A549 treated with RU486 at 1 μM for 4 hours (cell line): Measurements from ENCODE around the gene SIN3B. TPM values are rescaled to one million over a fixed set of nuclear protein-coding genes. Genes with fewer than 3 reads are reported as not detected.

ENCODE experiments used
- total RNA-seq: library from RNA; stranded (reverse); fragments of 200-300 nt; extraction: Qiagen RNA extraction; gene quantifications from 5 replicates; pipeline ENCODE4 v1.2.3, GENCODE V29; 2022; ENCODE audit warnings: low read depth

The SIN3B gene, protein sequence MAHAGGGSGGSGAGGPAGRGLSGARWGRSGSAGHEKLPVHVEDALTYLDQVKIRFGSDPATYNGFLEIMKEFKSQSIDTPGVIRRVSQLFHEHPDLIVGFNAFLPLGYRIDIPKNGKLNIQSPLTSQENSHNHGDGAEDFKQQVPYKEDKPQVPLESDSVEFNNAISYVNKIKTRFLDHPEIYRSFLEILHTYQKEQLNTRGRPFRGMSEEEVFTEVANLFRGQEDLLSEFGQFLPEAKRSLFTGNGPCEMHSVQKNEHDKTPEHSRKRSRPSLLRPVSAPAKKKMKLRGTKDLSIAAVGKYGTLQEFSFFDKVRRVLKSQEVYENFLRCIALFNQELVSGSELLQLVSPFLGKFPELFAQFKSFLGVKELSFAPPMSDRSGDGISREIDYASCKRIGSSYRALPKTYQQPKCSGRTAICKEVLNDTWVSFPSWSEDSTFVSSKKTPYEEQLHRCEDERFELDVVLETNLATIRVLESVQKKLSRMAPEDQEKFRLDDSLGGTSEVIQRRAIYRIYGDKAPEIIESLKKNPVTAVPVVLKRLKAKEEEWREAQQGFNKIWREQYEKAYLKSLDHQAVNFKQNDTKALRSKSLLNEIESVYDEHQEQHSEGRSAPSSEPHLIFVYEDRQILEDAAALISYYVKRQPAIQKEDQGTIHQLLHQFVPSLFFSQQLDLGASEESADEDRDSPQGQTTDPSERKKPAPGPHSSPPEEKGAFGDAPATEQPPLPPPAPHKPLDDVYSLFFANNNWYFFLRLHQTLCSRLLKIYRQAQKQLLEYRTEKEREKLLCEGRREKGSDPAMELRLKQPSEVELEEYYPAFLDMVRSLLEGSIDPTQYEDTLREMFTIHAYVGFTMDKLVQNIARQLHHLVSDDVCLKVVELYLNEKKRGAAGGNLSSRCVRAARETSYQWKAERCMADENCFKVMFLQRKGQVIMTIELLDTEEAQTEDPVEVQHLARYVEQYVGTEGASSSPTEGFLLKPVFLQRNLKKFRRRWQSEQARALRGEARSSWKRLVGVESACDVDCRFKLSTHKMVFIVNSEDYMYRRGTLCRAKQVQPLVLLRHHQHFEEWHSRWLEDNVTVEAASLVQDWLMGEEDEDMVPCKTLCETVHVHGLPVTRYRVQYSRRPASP
- 17.1 to 25.9 TPM (median 21.9 TPM) in 5 replicates for total RNA-seq

DNA sequence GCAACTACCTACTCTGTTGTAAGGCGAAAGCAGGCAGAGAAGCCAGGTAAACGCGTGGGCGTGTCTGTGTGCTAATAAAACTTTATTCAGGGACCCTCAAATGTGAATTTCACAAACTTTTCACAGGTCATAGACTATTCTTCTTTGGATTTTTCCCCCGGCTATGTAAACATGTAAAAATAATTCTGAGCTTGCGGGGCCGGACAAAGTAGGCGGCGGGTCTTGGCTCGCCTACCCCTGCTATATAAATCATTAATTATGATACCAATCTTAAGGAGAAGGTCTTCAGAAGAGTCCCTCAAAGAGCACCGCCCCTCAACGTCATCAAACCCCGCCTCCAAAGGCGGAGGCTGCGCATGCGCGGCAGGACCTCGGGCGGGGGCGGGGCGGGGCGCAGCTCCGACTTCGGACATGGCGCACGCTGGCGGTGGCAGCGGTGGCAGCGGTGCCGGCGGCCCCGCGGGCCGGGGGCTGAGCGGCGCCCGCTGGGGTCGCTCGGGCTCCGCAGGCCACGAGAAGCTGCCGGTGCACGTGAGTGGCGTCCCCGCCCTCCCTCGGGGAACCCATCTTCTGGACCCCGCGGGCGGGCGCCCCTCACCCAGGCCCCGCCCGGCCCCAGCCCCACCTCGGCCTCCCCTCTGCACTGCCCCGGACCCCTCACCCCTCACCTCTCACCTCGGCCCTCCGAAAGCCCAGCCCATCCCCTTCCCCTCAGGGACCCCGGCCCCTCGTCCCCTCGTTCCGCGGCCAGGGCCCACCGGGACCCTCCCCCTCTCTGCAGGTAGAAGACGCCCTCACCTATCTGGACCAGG is at the start of gene SIN3B:
TSS of gene SIN3B (plus strand) at position 389 of the 812 bp plus-strand sequence. CDS start at position 412, 23 bp downstream.

DNA sequence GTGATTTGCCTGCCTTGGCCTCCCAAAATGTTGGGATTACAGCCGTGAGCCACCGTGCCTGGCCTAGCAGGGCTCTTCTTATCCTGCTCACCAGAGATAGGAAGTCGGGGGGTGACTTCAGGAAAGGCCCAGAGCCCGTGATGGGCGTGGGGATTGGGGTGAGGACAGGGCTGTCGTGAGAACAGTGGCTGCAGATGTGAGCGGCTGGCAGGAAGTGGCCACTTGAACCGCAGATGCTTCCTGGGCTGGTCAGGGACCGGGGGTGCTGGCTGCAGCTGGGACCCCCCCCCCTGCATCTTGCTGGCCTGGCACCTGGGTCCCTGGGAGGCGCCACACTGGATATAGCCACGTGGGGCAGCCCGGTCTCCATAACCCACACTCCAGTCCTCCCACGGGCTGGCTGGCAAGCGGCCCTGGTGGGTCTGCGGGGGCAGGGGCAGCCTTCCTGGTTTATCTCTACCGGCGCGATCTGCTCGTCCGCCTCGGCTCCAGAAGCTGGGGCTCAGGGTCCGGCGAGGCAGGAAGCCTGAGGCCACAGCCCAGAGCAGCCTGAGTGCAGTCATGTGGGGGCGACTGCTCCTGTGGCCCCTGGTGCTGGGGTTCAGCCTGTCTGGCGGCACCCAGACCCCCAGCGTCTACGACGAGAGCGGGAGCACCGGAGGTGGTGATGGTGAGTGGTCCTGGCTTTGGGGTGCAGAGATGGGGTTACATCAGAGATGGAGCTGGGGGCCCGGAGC is 59.6 kb downstream of the SIN3B start, which contains the start of gene F2RL3:
TSS of gene F2RL3 (plus strand) at position 371 of the 737 bp plus-strand sequence. CDS start at position 562, 191 bp downstream.

Other genes starting within 250 kb of the SIN3B start
- 3.8 to 6.2 TPM (median 4.6 TPM) in 5 replicates for gene MED26, start 201.2 kb upstream of the SIN3B start, total RNA-seq
- 65.6 to 80.5 TPM (median 72.9 TPM) in 5 replicates for gene SMIM7, start 169.3 kb upstream of the SIN3B start, total RNA-seq
- gene TMEM38A, start 168.3 kb upstream of the SIN3B start, total RNA-seq: 0.87 to 1.8 TPM (median 1.5 TPM) in 5 replicates
- gene NWD1, start 109.6 kb upstream of the SIN3B start, total RNA-seq: not detected in 5 replicates
- not detected in 5 replicates for gene F2RL3, start 59.6 kb downstream of the SIN3B start, total RNA-seq
- gene CPAMD8, start 197.4 kb downstream of the SIN3B start, total RNA-seq: 0.21 TPM in 1 of 5 replicates, not detected in the others
- gene HAUS8, start 246.1 kb downstream of the SIN3B start, total RNA-seq: 11.4 to 18.1 TPM (median 14.6 TPM) in 5 replicates
- 26.8 to 35.7 TPM (median 30.4 TPM) in 5 replicates for gene MYO9B, start 246.4 kb downstream of the SIN3B start, total RNA-seq